HCT116 (cell line): Measurements from ENCODE around the gene VAPA.

Source experiments
- ELF1 ChIP-seq: IDR thresholded peaks from 2 replicates; pipeline ENCODE4 v1.6.1; 2012; ENCODE audit warnings: low read depth, borderline replicate concordance
- EZH2 ChIP-seq: fragments of 200-600 bp; sonication (generic); IDR thresholded peaks from 2 replicates; pipeline ENCODE4 v1.6.1; 2017; ENCODE audit warnings: antibody characterized with exemption, mixed run types
- EZH2phosphoT487 ChIP-seq: fragments of 200-600 bp; IDR thresholded peaks from 2 replicates; pipeline ENCODE4 v1.6.1; 2018; ENCODE audit warnings: antibody characterized with exemption, borderline replicate concordance
- JUND ChIP-seq: IDR thresholded peaks from 2 replicates; pipeline ENCODE4 v1.6.1; 2012
- POLR2A ChIP-seq: IDR thresholded peaks from 2 replicates; pipeline ENCODE4 v1.7.0; 2011; ENCODE audit warnings: borderline replicate concordance; ENCODE audit not compliant: insufficient read depth, insufficient read length; ENCODE audit errors: extremely low read depth
- POLR2AphosphoS5 ChIP-seq: IDR thresholded peaks from 2 replicates; pipeline ENCODE4 v1.6.1; 2011; ENCODE audit warnings: mild to moderate bottlenecking, low read depth, low read length, moderate library complexity
- RAD21 ChIP-seq: IDR thresholded peaks from 2 replicates; pipeline ENCODE4 v1.6.1; 2012; ENCODE audit warnings: low read depth, mild to moderate bottlenecking
- ZNF274 ChIP-seq: fragments of 200-500 bp; sonication (Bioruptor generic); IDR thresholded peaks from 2 replicates; pipeline ENCODE4 v1.6.1; 2014; ENCODE audit warnings: mild to moderate bottlenecking, low read depth, low read length, inconsistent platforms
- TF ChIP-seq, protein P1 (sequence below), 3 experiments: fragments of 200-600 bp in 1 of 3; sonication (generic) in 1 of 3; IDR thresholded peaks in 2 of 3; conservative IDR thresholded peaks in 1 of 3; 2 replicates each; pipeline ENCODE4 v1.5.1; 2012 to 2017; ENCODE audit warnings: low read depth in 2 of 3, low read length in 2 of 3, antibody characterized with exemption in 1 of 3, borderline replicate concordance in 1 of 3, control low read depth in 1 of 3, mild to moderate bottlenecking in 1 of 3, mixed read lengths in 1 of 3, mixed run types in 1 of 3, moderate library complexity in 1 of 3; ENCODE audit not compliant: insufficient read depth in 1 of 3
- TF ChIP-seq, protein P2 (sequence below): IDR thresholded peaks from 2 replicates; pipeline ENCODE4 v1.6.1; 2011; ENCODE audit warnings: mild to moderate bottlenecking, low read length, moderate library complexity; ENCODE audit not compliant: insufficient replicate concordance; ENCODE audit errors: extremely low read depth
- TF ChIP-seq, protein P3 (sequence below): IDR thresholded peaks from 2 replicates; pipeline ENCODE4 v1.6.1; 2012; ENCODE audit warnings: low read depth

DNA sequence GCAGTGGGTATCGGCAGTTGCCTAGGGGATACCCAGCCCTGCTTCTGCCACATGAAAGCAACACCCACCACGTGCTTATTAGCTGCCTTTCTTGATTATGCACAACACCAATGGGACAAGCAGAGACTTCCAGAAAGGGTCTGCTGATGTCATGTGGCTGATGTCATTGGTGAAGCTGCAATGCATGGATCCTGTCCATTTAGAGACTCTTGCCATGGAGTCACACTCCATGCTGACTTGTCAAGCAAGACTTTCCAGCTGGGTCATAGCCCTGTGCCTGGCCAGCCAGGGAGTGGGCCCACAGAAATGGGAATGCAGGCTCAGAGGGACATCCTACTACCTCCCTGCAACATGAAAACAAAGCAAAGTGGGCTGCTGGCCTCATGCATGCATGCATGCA lies 81.8 kb downstream of the VAPA start:
- TF ChIP-seq, protein P1, sequence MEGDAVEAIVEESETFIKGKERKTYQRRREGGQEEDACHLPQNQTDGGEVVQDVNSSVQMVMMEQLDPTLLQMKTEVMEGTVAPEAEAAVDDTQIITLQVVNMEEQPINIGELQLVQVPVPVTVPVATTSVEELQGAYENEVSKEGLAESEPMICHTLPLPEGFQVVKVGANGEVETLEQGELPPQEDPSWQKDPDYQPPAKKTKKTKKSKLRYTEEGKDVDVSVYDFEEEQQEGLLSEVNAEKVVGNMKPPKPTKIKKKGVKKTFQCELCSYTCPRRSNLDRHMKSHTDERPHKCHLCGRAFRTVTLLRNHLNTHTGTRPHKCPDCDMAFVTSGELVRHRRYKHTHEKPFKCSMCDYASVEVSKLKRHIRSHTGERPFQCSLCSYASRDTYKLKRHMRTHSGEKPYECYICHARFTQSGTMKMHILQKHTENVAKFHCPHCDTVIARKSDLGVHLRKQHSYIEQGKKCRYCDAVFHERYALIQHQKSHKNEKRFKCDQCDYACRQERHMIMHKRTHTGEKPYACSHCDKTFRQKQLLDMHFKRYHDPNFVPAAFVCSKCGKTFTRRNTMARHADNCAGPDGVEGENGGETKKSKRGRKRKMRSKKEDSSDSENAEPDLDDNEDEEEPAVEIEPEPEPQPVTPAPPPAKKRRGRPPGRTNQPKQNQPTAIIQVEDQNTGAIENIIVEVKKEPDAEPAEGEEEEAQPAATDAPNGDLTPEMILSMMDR (IDR thresholded peaks at IDR 0.05 in 2 of 3, conservative IDR thresholded peaks at IDR 0.05 in 1 of 3; ENCODE audit: borderline replicate concordance in 1 of 3, insufficient read depth in 1 of 3, low read depth in 2 of 3, low read length in 2 of 3): no peak
- TF ChIP-seq POLR2A (no peak), POLR2AphosphoS5 (no peak), EZH2 (no peak), ZNF274 (no peak), RAD21 (no peak), EZH2phosphoT487 (no peak), JUND (no peak), ELF1 (no peak)
- TF ChIP-seq, protein P2, sequence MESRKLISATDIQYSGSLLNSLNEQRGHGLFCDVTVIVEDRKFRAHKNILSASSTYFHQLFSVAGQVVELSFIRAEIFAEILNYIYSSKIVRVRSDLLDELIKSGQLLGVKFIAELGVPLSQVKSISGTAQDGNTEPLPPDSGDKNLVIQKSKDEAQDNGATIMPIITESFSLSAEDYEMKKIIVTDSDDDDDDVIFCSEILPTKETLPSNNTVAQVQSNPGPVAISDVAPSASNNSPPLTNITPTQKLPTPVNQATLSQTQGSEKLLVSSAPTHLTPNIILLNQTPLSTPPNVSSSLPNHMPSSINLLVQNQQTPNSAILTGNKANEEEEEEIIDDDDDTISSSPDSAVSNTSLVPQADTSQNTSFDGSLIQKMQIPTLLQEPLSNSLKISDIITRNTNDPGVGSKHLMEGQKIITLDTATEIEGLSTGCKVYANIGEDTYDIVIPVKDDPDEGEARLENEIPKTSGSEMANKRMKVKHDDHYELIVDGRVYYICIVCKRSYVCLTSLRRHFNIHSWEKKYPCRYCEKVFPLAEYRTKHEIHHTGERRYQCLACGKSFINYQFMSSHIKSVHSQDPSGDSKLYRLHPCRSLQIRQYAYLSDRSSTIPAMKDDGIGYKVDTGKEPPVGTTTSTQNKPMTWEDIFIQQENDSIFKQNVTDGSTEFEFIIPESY: no peak
- TF ChIP-seq, protein P3, sequence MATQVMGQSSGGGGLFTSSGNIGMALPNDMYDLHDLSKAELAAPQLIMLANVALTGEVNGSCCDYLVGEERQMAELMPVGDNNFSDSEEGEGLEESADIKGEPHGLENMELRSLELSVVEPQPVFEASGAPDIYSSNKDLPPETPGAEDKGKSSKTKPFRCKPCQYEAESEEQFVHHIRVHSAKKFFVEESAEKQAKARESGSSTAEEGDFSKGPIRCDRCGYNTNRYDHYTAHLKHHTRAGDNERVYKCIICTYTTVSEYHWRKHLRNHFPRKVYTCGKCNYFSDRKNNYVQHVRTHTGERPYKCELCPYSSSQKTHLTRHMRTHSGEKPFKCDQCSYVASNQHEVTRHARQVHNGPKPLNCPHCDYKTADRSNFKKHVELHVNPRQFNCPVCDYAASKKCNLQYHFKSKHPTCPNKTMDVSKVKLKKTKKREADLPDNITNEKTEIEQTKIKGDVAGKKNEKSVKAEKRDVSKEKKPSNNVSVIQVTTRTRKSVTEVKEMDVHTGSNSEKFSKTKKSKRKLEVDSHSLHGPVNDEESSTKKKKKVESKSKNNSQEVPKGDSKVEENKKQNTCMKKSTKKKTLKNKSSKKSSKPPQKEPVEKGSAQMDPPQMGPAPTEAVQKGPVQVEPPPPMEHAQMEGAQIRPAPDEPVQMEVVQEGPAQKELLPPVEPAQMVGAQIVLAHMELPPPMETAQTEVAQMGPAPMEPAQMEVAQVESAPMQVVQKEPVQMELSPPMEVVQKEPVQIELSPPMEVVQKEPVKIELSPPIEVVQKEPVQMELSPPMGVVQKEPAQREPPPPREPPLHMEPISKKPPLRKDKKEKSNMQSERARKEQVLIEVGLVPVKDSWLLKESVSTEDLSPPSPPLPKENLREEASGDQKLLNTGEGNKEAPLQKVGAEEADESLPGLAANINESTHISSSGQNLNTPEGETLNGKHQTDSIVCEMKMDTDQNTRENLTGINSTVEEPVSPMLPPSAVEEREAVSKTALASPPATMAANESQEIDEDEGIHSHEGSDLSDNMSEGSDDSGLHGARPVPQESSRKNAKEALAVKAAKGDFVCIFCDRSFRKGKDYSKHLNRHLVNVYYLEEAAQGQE: no peak
